ENCODE measurements around the gene CDK11A.
"Not testable (repeated sequence)": the region's sequence is repeated elsewhere in the genome, so short reads cannot be mapped to it uniquely, and the experiment has no call there.

CDK11A gene

DNA sequence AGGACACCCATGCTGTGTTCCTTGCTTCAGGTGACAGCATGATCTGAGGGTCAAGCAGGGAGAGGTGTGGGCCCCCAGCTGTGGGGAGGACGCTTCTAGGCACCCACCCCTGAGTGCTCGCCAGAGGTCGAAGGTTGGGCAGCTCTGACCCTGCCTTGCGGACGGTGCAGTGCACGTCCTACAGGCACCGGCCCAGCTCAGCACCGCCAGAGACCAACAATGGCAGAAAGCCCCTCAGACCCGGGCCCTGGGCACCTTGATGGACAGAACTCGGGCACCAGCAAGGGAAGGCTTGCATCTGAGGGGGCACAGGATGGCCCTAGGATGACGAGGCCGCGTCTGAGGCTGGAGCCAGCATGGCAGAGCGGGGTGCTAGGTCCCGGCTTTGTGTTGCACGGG is 29.4 kb upstream of the CDK11A start:
- DNase-seq, result no peak

- DNase-seq, result no peak
Measured at GRCh38 chr1:1752636-1753606, 28.8 kb upstream of the CDK11A start.

DNA sequence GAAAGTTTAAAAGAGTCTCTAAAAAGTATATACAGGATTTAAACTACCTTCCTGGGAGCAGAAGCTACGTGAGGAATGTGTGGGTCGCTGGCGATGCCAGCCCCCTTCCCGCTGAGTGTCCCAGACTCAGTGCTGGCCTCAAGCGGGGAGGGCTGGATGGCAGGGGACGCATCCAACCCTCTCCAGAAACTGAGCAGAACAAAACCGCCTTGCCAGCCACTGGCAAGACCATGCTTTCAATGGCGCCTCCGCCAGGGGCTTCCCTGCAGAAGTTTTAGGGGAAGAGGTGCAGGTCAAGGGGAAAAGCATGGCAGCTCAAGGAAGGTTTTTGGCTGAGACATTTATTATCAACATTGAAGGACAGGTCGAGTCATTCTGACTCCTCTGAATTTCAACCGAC is 28.0 kb upstream of the CDK11A start:
- DNase-seq, result no peak

- DNase-seq, result not testable (repeated sequence)
Measured at GRCh38 chr1:1749941-1750340, 25.8 kb upstream of the CDK11A start.

DNA sequence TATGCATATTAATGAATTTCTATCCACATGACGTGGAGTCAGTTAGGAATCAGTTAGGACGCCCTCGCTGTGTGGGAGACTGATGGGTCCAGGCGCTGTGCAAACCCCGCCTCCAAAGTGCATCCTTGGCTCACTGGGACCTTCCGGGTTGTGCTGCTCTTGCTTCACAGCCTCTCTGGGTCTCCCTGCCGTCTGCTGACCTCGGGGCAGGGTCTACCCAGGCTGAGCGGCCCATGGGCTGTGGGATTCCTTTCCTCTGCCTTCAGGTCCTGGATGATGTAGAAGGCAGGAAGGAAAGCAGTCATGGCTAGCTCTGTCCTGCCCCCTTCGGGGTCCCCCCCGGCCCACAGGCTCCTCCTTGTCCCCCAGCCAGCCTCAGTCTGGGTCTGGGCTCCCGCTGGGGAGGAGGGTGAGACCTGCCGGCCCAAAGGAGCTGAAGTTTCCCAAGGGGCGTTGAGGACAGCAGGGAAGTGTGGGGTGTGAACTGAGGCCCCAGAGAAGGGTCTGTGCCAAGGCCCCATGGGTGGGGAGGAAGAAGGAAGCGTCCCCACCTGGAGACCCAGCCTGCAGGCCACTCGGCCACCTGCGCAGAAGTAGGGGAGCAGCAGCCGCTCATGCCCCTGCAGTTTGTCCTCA is 24.6 kb upstream of the CDK11A start:
- DNase-seq, result no peak

DNA sequence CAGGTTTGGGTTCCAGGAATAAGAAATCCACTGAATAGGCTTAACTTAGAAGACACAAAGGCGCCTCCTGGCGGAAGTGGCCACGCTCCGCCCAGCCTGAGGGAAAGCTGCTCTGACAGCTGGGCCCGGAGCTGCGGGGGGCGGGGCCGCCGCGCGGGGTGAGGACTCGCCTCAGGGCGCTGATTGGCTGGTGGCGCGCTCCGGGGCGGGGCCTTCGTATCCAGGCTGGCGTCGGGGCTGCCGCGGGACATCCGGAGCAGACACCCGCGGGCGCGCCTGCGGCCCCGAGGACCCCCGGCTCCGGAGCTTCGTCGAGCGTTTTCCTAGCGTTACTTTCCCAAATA is 22.4 kb upstream of the CDK11A start:
- not testable (repeated sequence) for DNase-seq

- peak; percentile 32 for DNase-seq
Measured at GRCh38 chr1:1745651-1746565, 21.8 kb upstream of the CDK11A start.

GRCh38 chr1:1742529-1742928 is 18.4 kb upstream of the CDK11A start:
- DNase-seq, result not testable (repeated sequence)

GRCh38 chr1:1741013-1741412 is 16.9 kb upstream of the CDK11A start:
- DNase-seq, result not testable (repeated sequence)

GRCh38 chr1:1738799-1739337 is 14.7 kb upstream of the CDK11A start:
- not testable (repeated sequence) for DNase-seq

DNA sequence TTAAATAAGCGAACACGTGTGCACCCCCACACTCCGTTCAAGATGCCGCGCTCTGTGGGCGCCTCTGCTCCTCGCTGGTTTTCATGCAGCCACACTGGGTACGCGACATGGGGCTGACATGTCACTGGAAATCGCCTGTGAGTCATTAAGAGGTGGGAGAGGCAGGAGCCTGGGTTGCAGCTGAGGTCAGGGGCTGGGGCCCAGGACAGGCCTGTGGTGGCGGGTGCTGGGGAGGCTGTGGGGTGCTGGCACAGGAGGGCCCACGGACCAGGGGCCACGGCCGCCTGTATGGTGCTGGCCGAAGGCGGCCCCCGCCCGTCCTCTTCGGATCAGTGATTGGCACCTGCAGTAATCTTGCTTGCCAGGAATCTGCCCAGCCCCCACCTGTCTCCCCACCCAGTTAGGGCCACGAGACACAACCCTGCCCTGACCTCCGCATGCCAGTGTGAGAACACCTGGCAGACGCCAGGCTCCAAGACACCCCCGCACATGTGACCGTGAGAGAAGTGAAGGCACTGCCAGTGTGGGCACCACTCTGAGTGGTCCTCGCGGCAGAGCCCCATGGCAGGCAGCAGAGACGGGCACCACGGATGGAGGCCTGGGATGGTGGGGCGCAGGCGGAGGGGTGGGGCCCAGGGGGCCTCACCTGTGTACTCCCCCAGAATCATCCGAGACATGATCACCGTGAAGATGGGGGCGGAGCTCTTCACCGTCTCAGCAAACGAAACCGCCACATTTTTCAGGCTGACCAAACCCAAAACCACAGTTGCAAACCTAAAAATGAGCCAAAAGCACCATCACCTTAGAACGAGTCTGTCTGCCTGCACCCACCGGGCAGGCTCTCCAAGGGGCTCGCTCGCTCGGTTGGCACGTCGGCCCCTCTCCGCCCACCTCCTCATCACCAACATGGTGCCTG is 13.8 kb upstream of the CDK11A start:
- DNase-seq, result not testable (repeated sequence)

- DNase-seq, result no peak
Measured at GRCh38 chr1:1732381-1732780, 8.2 kb upstream of the CDK11A start.

DNA sequence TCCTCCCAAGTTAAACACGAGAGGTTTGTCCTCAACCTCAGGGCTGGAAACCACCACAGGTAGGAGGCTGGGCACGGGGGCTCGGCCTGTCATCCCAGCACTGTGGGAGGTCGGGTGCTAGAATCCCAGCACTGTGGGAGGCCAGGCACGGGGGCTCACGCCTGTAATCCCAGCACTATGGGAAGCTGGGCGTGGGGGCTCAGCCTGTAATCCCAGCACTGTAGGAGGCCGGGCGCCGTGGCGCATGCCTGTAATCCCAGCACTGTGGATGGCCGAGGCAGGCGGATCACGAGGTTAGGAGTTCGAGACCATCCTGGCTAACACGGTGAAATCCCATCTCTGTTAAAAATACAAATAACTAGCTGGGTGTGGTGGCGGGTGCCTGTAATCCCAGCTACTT is 6.7 kb upstream of the CDK11A start:
- DNase-seq, result no peak

- not testable (repeated sequence) for DNase-seq
Measured at GRCh38 chr1:1730230-1730629, 6.1 kb upstream of the CDK11A start.

DNA sequence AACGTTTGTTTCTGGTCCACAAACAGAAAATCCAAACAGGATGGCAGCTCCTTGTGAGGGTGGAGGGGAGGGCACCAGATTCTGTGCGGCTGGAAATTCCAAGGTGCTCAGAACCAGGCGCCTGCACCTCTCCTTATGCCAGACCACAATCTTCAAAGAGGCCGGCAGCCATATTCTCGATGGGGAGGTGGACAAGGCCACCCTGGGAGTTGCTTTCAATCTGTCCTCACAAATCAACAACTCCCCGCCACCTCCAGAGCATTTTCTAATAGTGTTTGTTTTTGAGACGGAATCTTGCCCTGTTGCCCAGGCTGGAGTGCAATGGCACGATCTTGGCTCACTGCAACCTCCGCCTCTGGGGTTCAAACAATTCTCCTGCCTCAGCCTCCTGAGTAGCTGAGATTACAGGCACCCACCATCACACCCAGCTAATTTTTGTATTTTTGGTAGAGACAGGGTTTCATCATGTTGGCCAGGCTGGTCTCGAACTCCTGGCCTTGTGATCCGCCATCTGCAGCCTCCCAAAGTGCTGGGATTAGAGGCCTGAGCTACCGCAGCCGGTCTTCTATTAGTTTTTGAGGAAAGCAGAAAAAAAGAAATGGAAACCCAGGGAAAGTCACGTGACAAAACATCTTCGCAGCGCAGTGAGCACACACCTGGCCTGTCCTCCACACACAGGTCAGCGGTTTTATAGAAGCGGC is 5.1 kb upstream of the CDK11A start:
- DNase-seq, result not testable (repeated sequence)

DNA sequence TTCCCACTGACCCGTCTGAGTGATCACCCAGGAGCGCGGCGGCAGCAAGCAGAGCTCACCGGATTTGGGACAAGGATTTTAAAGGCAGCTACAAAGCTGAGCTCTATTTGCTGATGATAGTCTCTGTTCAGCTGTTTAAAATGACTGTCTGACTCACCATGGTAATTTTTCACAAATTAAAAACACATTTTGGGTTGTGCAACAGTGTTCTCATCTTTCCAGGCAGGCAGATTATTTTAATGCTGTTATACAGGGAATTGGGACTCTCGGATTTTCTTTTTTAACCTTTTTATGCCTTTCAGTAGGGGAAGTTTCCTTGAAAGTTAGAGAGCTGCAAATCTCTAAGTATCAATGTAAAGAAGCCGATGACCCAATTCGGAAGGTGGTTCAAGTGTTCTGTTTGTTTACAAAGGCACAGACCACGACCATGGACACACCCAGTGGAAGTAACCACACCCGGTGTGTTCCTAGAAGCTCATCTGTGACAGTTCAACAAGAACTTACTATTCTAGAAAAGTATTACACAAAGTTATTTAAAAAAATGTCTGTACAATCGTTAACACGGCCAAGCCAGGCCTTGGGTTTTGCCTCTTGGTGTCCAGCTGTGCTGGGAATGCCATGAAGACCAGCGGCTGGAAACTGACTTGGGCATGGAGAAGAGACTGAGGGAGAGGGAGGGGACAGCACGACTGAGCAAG is 4.3 kb upstream of the CDK11A start:
- DNase-seq, result not testable (repeated sequence)

DNA sequence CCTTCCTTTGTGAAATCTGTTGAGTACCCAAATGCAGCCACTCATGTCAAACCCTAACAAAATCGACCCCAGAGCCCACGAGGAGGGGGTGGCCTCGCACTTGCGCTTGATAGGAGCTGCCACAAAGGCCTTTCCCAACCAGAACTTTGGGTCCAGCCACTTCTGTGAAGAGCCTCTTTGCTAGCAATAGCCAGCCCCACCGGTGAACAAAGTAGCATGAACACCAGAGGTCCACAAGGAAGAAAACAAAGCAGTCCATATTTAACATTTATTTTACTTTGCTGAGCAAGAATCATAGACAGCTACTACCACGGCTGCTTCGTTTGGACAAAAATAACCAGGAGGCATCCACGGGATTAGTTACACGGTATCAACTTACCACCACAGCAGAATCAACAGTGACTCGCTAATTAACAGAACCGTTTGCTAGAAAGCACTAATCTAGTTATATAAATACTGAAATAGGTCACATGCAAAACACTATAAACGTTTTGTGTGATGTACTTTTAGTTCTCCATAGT is 3.0 kb upstream of the CDK11A start:
- DNase-seq, result not testable (repeated sequence)

- DNase-seq, result not testable (repeated sequence)
Measured at GRCh38 chr1:1726088-1726487, 1.9 kb upstream of the CDK11A start.

DNA sequence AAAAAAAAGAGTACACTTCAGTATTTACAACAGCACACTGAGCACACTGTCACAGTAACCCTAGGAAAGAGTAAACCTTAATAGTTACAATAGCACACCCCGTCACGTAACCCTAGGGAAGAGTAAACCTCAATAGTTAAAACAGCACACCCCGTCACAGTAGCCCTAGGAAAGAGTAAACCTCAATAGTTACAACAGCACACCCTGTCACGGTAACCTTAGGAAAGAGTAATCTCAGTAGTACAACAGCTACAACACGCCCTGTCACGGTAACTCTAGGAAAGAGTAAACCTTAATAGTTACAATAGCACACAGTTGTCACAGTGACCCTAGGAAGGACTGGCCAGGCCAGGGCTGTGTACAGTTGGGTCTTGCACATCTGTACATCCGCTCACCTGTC is 3.0 kb downstream of the CDK11A start:
- no peak for DNase-seq

All from NCI-H2171 treated with DMSO at 0.1 percent for 48 hours (cell line).